ENCODE measurements around the gene KIF6.
A peak's percentile ranks its signal among the peaks of the same experiment; 100 is the strongest.

KIF6 gene

GRCh38 chr6:39521958-39522357, 203.2 kb downstream of the KIF6 start:
- peaks cover 3% of the 10 kb centered on the region for H3K27me3 ChIP-seq (ENCODE audit: insufficient read depth, poor library complexity, severe bottlenecking)
- no peak overlapping the region for H3K4me3 ChIP-seq (replicated peaks; ENCODE audit: insufficient read depth, low read length)
- H3K27ac ChIP-seq (replicated peaks), result no peak overlapping the region
- TF ChIP-seq CTCF (IDR thresholded peaks at IDR 0.05; ENCODE audit: insufficient read depth, low read length) (no peak), GABPA (IDR thresholded peaks at IDR 0.05; ENCODE audit: low read depth) (no peak), SPI1 (IDR thresholded peaks at IDR 0.05; ENCODE audit: borderline replicate concordance, low read depth) (no peak), POLR2AphosphoS5 (IDR thresholded peaks at IDR 0.05; ENCODE audit: low read depth) (no peak)
- TF ChIP-seq, protein P1, sequence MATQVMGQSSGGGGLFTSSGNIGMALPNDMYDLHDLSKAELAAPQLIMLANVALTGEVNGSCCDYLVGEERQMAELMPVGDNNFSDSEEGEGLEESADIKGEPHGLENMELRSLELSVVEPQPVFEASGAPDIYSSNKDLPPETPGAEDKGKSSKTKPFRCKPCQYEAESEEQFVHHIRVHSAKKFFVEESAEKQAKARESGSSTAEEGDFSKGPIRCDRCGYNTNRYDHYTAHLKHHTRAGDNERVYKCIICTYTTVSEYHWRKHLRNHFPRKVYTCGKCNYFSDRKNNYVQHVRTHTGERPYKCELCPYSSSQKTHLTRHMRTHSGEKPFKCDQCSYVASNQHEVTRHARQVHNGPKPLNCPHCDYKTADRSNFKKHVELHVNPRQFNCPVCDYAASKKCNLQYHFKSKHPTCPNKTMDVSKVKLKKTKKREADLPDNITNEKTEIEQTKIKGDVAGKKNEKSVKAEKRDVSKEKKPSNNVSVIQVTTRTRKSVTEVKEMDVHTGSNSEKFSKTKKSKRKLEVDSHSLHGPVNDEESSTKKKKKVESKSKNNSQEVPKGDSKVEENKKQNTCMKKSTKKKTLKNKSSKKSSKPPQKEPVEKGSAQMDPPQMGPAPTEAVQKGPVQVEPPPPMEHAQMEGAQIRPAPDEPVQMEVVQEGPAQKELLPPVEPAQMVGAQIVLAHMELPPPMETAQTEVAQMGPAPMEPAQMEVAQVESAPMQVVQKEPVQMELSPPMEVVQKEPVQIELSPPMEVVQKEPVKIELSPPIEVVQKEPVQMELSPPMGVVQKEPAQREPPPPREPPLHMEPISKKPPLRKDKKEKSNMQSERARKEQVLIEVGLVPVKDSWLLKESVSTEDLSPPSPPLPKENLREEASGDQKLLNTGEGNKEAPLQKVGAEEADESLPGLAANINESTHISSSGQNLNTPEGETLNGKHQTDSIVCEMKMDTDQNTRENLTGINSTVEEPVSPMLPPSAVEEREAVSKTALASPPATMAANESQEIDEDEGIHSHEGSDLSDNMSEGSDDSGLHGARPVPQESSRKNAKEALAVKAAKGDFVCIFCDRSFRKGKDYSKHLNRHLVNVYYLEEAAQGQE (IDR thresholded peaks at IDR 0.05; ENCODE audit: insufficient replicate concordance, low read depth), result no peak
- no peak for DNase-seq (ENCODE audit: low read depth in 1 of 2, low spot score in 1 of 2)

- DNase-seq (ENCODE audit: low read depth in 1 of 2, low spot score in 1 of 2), result no peak
- TF ChIP-seq GABPA (IDR thresholded peaks at IDR 0.05; ENCODE audit: low read depth), result no peak
- TF ChIP-seq, protein P1 (IDR thresholded peaks at IDR 0.05; ENCODE audit: insufficient replicate concordance, low read depth), result no peak
- no peak for TF ChIP-seq CTCF (IDR thresholded peaks at IDR 0.05; ENCODE audit: insufficient read depth, low read length)
- TF ChIP-seq POLR2AphosphoS5 (IDR thresholded peaks at IDR 0.05; ENCODE audit: low read depth), result no peak
- no peak for TF ChIP-seq SPI1 (IDR thresholded peaks at IDR 0.05; ENCODE audit: borderline replicate concordance, low read depth)
- no peak overlapping the region for H3K4me3 ChIP-seq (replicated peaks; ENCODE audit: insufficient read depth, low read length)
- H3K27me3 ChIP-seq (ENCODE audit: insufficient read depth, poor library complexity, severe bottlenecking), result peaks cover 3% of the 10 kb centered on the region
- H3K27ac ChIP-seq (replicated peaks), result no peak overlapping the region
Measured at GRCh38 chr6:39520916-39521315, 204.3 kb downstream of the KIF6 start.

- Histone ChIP-seq H3K27me3 (ENCODE audit: insufficient read depth, poor library complexity, severe bottlenecking) (peaks cover 3% of the 10 kb centered on the region), H3K27ac (replicated peaks) (no peak overlapping the region), H3K4me3 (replicated peaks; ENCODE audit: insufficient read depth, low read length) (no peak overlapping the region)
- no peak for TF ChIP-seq GABPA (IDR thresholded peaks at IDR 0.05; ENCODE audit: low read depth)
- no peak for TF ChIP-seq POLR2AphosphoS5 (IDR thresholded peaks at IDR 0.05; ENCODE audit: low read depth)
- TF ChIP-seq, protein P1 (IDR thresholded peaks at IDR 0.05; ENCODE audit: insufficient replicate concordance, low read depth), result no peak
- TF ChIP-seq SPI1 (IDR thresholded peaks at IDR 0.05; ENCODE audit: borderline replicate concordance, low read depth), result no peak
- TF ChIP-seq CTCF (IDR thresholded peaks at IDR 0.05; ENCODE audit: insufficient read depth, low read length), result no peak
- peak in 1 of 2 experiments; percentile 2 for DNase-seq (ENCODE audit: low read depth in 1 of 2, low spot score in 1 of 2)
Measured at GRCh38 chr6:39520411-39520810, 204.8 kb downstream of the KIF6 start.
